OCI-LY7 (cell line): ENCODE measurements around the gene DDX21. TPM values are rescaled to one million over a fixed set of nuclear protein-coding genes. Genes with fewer than 3 reads are reported as not detected.
A peak's percentile ranks its signal among the peaks of the same experiment; 100 is the strongest.

Experiments
- BruUV-seq: library from RNA; stranded (reverse); fragments of 400-500 nt; replicated peaks from 2 replicates; lab custom pipeline; 2021; lab: Mats Ljungman, UMichigan
- CTCF ChIA-PET: fragments of 300-600 bp; sonication (Branson Sonifier 250); formaldehyde crosslinking; loops from one replicate; lab custom pipeline; 2022; ENCODE audit warnings: antibody characterized with exemption; ENCODE audit not compliant: unreplicated experiment; lab: Charles Lee
- POLR2A ChIA-PET: fragments of 300-600 bp; sonication (Branson Sonifier 250); formaldehyde crosslinking; loops from one replicate; lab custom pipeline; 2022; ENCODE audit warnings: antibody characterized with exemption; lab: Charles Lee
- DNase-seq: peaks from one replicate; pipeline ENCODE4 v3.0.0-alpha.2; 2015; ENCODE audit warnings: low spot score
- H2AFZ ChIP-seq: fragments of 200-600 bp; sonication (generic), shearing (Covaris generic); 2 replicates; pipeline ENCODE4 v1.6.1; 2014; ENCODE audit warnings: mild to moderate bottlenecking, antibody characterized with exemption, low read length, moderate library complexity
- H3K27ac ChIP-seq: fragments of 200-600 bp; sonication (generic); 2 replicates; pipeline ENCODE4 v1.5.1; 2014; ENCODE audit warnings: mixed run types, low read depth, mild to moderate bottlenecking, moderate library complexity, low read length, inconsistent platforms; ENCODE audit not compliant: poor library complexity, severe bottlenecking
- H3K36me3 ChIP-seq: fragments of 200-600 bp; sonication (generic); 2 replicates; pipeline ENCODE4 v1.6.1; 2014; ENCODE audit warnings: mild to moderate bottlenecking, antibody characterized with exemption, low read length, moderate library complexity, mixed read lengths; ENCODE audit not compliant: insufficient read depth
- H3K4me1 ChIP-seq: fragments of 200-600 bp; sonication (generic); 2 replicates; pipeline ENCODE4 v1.5.1; 2014; ENCODE audit warnings: mild to moderate bottlenecking, low read length; ENCODE audit not compliant: insufficient read depth, poor library complexity, severe bottlenecking
- H3K4me2 ChIP-seq: fragments of 200-600 bp; sonication (generic); 2 replicates; pipeline ENCODE4 v1.6.1; 2014; ENCODE audit warnings: mild to moderate bottlenecking, low read length
- H3K4me3 ChIP-seq: fragments of 200-600 bp; sonication (generic); 2 replicates; pipeline ENCODE4 v1.5.1; 2014; ENCODE audit warnings: mild to moderate bottlenecking, low read depth, low read length; ENCODE audit not compliant: poor library complexity, severe bottlenecking
- H3K79me2 ChIP-seq: fragments of 200-600 bp; sonication (generic); 2 replicates; pipeline ENCODE4 v1.6.1; 2016; ENCODE audit warnings: low read depth, mild to moderate bottlenecking, low read length, moderate library complexity, mixed read lengths; ENCODE audit not compliant: insufficient read depth
- H3K9me2 ChIP-seq: fragments of 200-600 bp; sonication (generic); 2 replicates; pipeline ENCODE4 v1.6.1; 2016; ENCODE audit warnings: mild to moderate bottlenecking, low read length, mixed read lengths; ENCODE audit not compliant: insufficient read depth
- H3K9me3 ChIP-seq: fragments of 200-600 bp; sonication (generic); 2 replicates; pipeline ENCODE4 v1.6.1; 2014; ENCODE audit warnings: mild to moderate bottlenecking, mixed run types, low read length, mixed read lengths
- H4K20me1 ChIP-seq: fragments of 200-600 bp; sonication (generic); 2 replicates; pipeline ENCODE4 v1.6.1; 2014; ENCODE audit warnings: mild to moderate bottlenecking, antibody characterized with exemption, low read length, moderate library complexity, mixed read lengths; ENCODE audit not compliant: insufficient read depth
- EZH2phosphoT487 ChIP-seq: fragments of 200-600 bp; sonication (generic); IDR thresholded peaks from 2 replicates; pipeline ENCODE4 v1.6.1; 2018; ENCODE audit warnings: low read depth, borderline replicate concordance, mild to moderate bottlenecking, mixed run types, antibody characterized with exemption, low read length, moderate library complexity, mixed read lengths
- intact Hi-C: fragments of 100-400 bp; cut with micrococcal nuclease; formaldehyde crosslinking; loops from one replicate; pipeline ENCODE4 v1.10.0; 2022; ENCODE audit not compliant: unreplicated experiment
- total RNA-seq, 2 experiments: library from RNA; depleted of rRNA in 1 of 2; stranded (reverse); fragments of >200 nt in 1 of 2; shearing (Covaris generic) in 1 of 2; gene quantifications; 2 replicates each; pipeline ENCODE4 v1.2.3, GENCODE V29; 2014 to 2022
- TF ChIP-seq, protein P1 (sequence below): fragments of 200-600 bp; sonication (generic); conservative IDR thresholded peaks from 2 replicates; pipeline ENCODE4 v1.5.1; 2014; ENCODE audit warnings: mild to moderate bottlenecking, antibody characterized with exemption, low read length, moderate library complexity, mixed read lengths

The DDX21 gene
- total RNA-seq, 2 experiments from 2014 or later: 107 to 159 TPM

DNA sequence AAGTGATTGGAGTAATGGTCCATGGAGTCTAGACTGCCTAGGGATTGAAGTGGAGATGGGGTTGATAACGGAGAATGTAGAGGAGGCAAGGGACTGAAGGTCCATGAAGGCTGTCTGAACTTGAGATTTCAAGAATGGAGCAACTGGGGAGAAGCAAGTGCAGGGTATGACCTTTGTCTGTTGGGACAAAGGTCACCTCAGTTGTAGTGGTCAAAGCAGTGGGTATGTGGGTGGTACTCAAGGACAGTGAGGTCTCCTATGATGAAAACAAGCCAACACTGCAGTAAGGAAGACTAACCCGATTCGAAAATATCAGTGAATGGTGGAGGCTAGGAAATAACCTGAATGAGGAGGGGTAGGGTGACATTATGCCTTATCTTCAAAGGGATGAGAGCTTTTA, 5.4 kb upstream of the DDX21 start:
- TF ChIP-seq EZH2phosphoT487: no peak
- TF ChIP-seq, protein P1, sequence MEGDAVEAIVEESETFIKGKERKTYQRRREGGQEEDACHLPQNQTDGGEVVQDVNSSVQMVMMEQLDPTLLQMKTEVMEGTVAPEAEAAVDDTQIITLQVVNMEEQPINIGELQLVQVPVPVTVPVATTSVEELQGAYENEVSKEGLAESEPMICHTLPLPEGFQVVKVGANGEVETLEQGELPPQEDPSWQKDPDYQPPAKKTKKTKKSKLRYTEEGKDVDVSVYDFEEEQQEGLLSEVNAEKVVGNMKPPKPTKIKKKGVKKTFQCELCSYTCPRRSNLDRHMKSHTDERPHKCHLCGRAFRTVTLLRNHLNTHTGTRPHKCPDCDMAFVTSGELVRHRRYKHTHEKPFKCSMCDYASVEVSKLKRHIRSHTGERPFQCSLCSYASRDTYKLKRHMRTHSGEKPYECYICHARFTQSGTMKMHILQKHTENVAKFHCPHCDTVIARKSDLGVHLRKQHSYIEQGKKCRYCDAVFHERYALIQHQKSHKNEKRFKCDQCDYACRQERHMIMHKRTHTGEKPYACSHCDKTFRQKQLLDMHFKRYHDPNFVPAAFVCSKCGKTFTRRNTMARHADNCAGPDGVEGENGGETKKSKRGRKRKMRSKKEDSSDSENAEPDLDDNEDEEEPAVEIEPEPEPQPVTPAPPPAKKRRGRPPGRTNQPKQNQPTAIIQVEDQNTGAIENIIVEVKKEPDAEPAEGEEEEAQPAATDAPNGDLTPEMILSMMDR: no peak
- CTCF ChIA-PET: no interaction called here
- POLR2A ChIA-PET: interaction anchor here (0.6 kb wide), 1 partner anchor 341 kb away, joined by 3 read pairs; no protein-coding TSS in a partner anchor

DNA sequence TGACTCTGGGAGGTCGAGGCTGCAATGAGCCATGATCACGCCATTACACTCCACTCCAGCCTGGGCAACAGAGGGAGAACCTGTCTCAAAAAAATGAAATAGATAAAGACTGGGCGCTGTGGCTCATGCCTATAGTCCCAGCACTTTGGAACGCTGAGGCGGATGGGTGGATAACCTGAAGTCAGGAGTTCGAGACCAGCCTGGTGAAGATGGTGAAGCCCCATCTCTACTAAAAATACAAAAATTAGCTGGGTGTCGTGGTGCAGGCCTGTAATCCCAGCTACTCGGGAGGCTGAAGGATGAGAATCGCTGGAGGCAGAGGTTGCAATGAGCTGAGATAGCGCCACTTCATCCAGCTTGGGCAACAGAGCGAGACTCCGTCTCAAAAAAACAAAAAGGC, 1.1 kb upstream of the DDX21 start:
- Histone ChIP-seq H3K36me3 (peaks cover 64% of the 10 kb centered on the region), H3K9me3 (no peaks in the 10 kb centered on the region), H3K4me3 (peak overlapping the region; percentile 89), H3K9me2 (no peaks in the 10 kb centered on the region), H3K4me1 (peaks cover 32% of the 10 kb centered on the region), H3K4me2 (peak overlapping the region; percentile 85), H3K79me2 (peaks cover 50% of the 10 kb centered on the region), H2AFZ (no peak overlapping the region), H3K27ac (peak overlapping the region; percentile 86), H4K20me1 (peaks cover 23% of the 10 kb centered on the region)
- no TSS peak for BruUV-seq
- peak; percentile 7 for DNase-seq
- CTCF ChIA-PET: no interaction called here
- POLR2A ChIA-PET: interaction anchor here (0.6 to 1.8 kb wide), 5 partner anchors 8 to 113 kb away, joined by 4 to 6 read pairs (median 5); no protein-coding TSS in a partner anchor
- TF ChIP-seq, protein P1: no peak
- no peak for TF ChIP-seq EZH2phosphoT487
- intact Hi-C loops: no loop called here

More for the DNA sequence above, 5.4 kb upstream of the DDX21 start:
- H4K20me1 ChIP-seq: no peaks in the 10 kb centered on the region
- no peak overlapping the region for H3K4me2 ChIP-seq
- H3K36me3 ChIP-seq: peaks cover 65% of the 10 kb centered on the region
- no peak overlapping the region for H3K27ac ChIP-seq
- DNase-seq: no peak
- H2AFZ ChIP-seq: no peak overlapping the region
- H3K9me3 ChIP-seq: no peaks in the 10 kb centered on the region
- H3K9me2 ChIP-seq: no peaks in the 10 kb centered on the region
- H3K4me3 ChIP-seq: no peak overlapping the region
- H3K79me2 ChIP-seq: peaks cover 10% of the 10 kb centered on the region; the same call in 1 of the 2 replicates
- peaks cover 7% of the 10 kb centered on the region for H3K4me1 ChIP-seq
- BruUV-seq: no TSS peak
- intact Hi-C loops: no loop called here

DNA sequence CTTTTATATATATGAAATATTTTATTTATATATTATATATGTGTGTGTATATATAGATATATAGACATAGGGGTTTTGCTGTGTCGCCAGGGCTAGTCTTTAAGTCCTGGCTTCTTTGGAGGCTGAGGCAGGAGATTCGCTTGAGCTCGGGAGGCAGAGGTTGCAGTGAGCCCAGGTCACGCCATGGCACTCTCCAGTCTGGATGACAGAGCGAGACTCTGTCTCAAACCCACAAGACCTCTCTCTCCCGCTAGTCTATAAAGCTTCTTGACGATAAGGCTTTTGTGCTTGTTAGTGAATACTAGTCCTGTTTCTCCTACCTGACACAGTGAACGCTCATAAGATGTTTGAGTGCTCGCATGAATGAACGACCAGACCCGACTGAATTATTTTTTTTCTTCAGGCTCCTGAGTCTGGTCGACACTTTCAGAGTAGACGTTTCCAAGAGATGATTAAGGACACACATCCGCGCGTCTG, 577 bp upstream of the DDX21 start:
- Histone ChIP-seq H2AFZ (peak overlapping the region; percentile 62), H3K27ac (peak overlapping the region; percentile 86), H3K36me3 (peaks cover 64% of the 10 kb centered on the region), H3K9me2 (no peaks in the 10 kb centered on the region), H3K4me2 (peak overlapping the region; percentile 85), H4K20me1 (peaks cover 23% of the 10 kb centered on the region), H3K9me3 (no peaks in the 10 kb centered on the region), H3K79me2 (peaks cover 55% of the 10 kb centered on the region), H3K4me3 (peak overlapping the region; percentile 89), H3K4me1 (peaks cover 35% of the 10 kb centered on the region)
- no peak for TF ChIP-seq EZH2phosphoT487
- TF ChIP-seq, protein P1: no peak
- POLR2A ChIA-PET: interaction anchor here (0.5 to 1.8 kb wide), 8 partner anchors 9 to 566 kb away, joined by 3 to 6 read pairs (median 4); partner anchors contain the start of gene CCAR1
- BruUV-seq: TSS peak; percentile 95
- CTCF ChIA-PET: no interaction called here
- intact Hi-C loops: no loop called here
- no peak for DNase-seq
